ENCODE measurements around the gene PPP1R14C. TPM values are rescaled to one million over a fixed set of nuclear protein-coding genes. Genes with fewer than 3 reads are reported as not detected.

The PPP1R14C gene
- total and polyA plus RNA-seq, 4 donors, result 6.5 to 68.4 (median 24.0) TPM

GRCh38 chr6:150202404-150202803 lies 59.6 kb downstream of the PPP1R14C start:
- TF ChIP-seq CTCF (IDR thresholded peaks at IDR 0.05; ENCODE audit: control extremely low read depth, extremely low read depth), result no peak
- Histone ChIP-seq H3K27ac (ENCODE audit: low read depth in 1 of 2, low read length in 1 of 2) (no peak overlapping the region), H3K27me3 (ENCODE audit: control insufficient read depth in 3 of 3, insufficient read depth in 3 of 3, low read length in 2 of 3) (no peaks in the 10 kb centered on the region), H3K4me3 (no peak overlapping the region), H3K36me3 (ENCODE audit: control insufficient read depth in 4 of 4, insufficient read depth in 4 of 4, low read length in 4 of 4) (no peaks in the 10 kb centered on the region), H3K9ac (ENCODE audit: insufficient read depth in 1 of 2, low read length in 2 of 2) (no peak overlapping the region), H3K4me1 (ENCODE audit: control insufficient read depth in 5 of 5, insufficient read depth in 5 of 5, low read length in 5 of 5) (peaks cover 0 to 5% (median 0%) of the 10 kb centered on the region in 5 donors), H3K9me3 (ENCODE audit: control insufficient read depth in 4 of 4, insufficient read depth in 3 of 4, low read length in 3 of 4) (no peaks in the 10 kb centered on the region)
- no peak for DNase-seq
- no peak for ATAC-seq (ENCODE audit: insufficient read depth, low FRiP score)
- 88 to 92% methylated on average over 8 of the region's 8 CpGs for WGBS, 2 donors

GRCh38 chr6:150202934-150203333 lies 60.1 kb downstream of the PPP1R14C start:
- TF ChIP-seq CTCF (IDR thresholded peaks at IDR 0.05; ENCODE audit: control extremely low read depth, extremely low read depth), result no peak
- H3K4me3 ChIP-seq, result no peak overlapping the region
- peaks cover 0 to 5% (median 0%) of the 10 kb centered on the region in 5 donors for H3K4me1 ChIP-seq (ENCODE audit: control insufficient read depth in 5 of 5, insufficient read depth in 5 of 5, low read length in 5 of 5)
- no peak overlapping the region for H3K27ac ChIP-seq (ENCODE audit: low read depth in 1 of 2, low read length in 1 of 2)
- H3K27me3 ChIP-seq (ENCODE audit: control insufficient read depth in 3 of 3, insufficient read depth in 3 of 3, low read length in 2 of 3), result no peaks in the 10 kb centered on the region
- no peaks in the 10 kb centered on the region for H3K36me3 ChIP-seq (ENCODE audit: control insufficient read depth in 4 of 4, insufficient read depth in 4 of 4, low read length in 4 of 4)
- ATAC-seq (ENCODE audit: insufficient read depth, low FRiP score) (no peak), DNase-seq (no peak)
- H3K9me3 ChIP-seq (ENCODE audit: control insufficient read depth in 4 of 4, insufficient read depth in 3 of 4, low read length in 3 of 4), result no peaks in the 10 kb centered on the region
- 87 to 89% methylated on average over 3 of the region's 3 CpGs for WGBS, 2 donors
- H3K9ac ChIP-seq (ENCODE audit: insufficient read depth in 1 of 2, low read length in 2 of 2), result no peak overlapping the region

- no peak for ATAC-seq (ENCODE audit: insufficient read depth, low FRiP score)
Observed at GRCh38 chr6:150203378-150203777, 60.5 kb downstream of the PPP1R14C start.

More at GRCh38 chr6:150203378-150203777, 60.5 kb downstream of the PPP1R14C start:
- H3K4me1 ChIP-seq (ENCODE audit: control insufficient read depth in 5 of 5, insufficient read depth in 5 of 5, low read length in 5 of 5), result peaks cover 0 to 5% (median 0%) of the 10 kb centered on the region in 5 donors
- no peaks in the 10 kb centered on the region for H3K9me3 ChIP-seq (ENCODE audit: control insufficient read depth in 4 of 4, insufficient read depth in 3 of 4, low read length in 3 of 4)
- DNase-seq, result no peak
- 94% methylated on average over 12 of the region's 12 CpGs for WGBS, 2 donors
- H3K9ac ChIP-seq (ENCODE audit: insufficient read depth in 1 of 2, low read length in 2 of 2), result no peak overlapping the region
- H3K27me3 ChIP-seq (ENCODE audit: control insufficient read depth in 3 of 3, insufficient read depth in 3 of 3, low read length in 2 of 3), result no peaks in the 10 kb centered on the region
- TF ChIP-seq CTCF (IDR thresholded peaks at IDR 0.05; ENCODE audit: control extremely low read depth, extremely low read depth), result no peak
- H3K36me3 ChIP-seq (ENCODE audit: control insufficient read depth in 4 of 4, insufficient read depth in 4 of 4, low read length in 4 of 4), result no peaks in the 10 kb centered on the region
- H3K27ac ChIP-seq (ENCODE audit: low read depth in 1 of 2, low read length in 1 of 2), result no peak overlapping the region
- no peak overlapping the region for H3K4me3 ChIP-seq

Measured in lung (tissue), 12 donors.